Heart left ventricle (tissue), 16 donors: ENCODE measurements around the gene SFSWAP. TPM values are rescaled to one million over a fixed set of nuclear protein-coding genes. Genes with fewer than 3 reads are reported as not detected.
"Not testable (repeated sequence)": the region's sequence is repeated elsewhere in the genome, so short reads cannot be mapped to it uniquely, and the experiment has no call there.

ENCODE experiments used
- ATAC-seq, 4 donors: fragments of 200-7000 bp; cut with Tn5 transposase; one replicate each; pipeline ENCODE4 v1.9.1; 2020 to 2022; ENCODE audit warnings: moderate library complexity in 4 of 4, mild to moderate bottlenecking in 3 of 4, moderate number of reproducible peaks in 1 of 4
- DNase-seq, 5 donors: peaks; one replicate each; pipeline ENCODE4 v3.0.0-alpha.2; 2020
- H3K27ac ChIP-seq, 12 donors: fragments of 200-600 bp; sonication (generic) in 4 of 12; one replicate each; pipeline versions ENCODE4 v1.5.0 to v1.8.0; 2016 to 2022; ENCODE audit warnings: mild to moderate bottlenecking in 2 of 12
- H3K27me3 ChIP-seq, 9 donors: fragments of 200-600 bp; sonication (generic) in 2 of 9; one replicate each; pipeline versions ENCODE4 v1.5.1 to v1.8.0; 2016 to 2022; ENCODE audit warnings: mild to moderate bottlenecking in 3 of 9
- H3K36me3 ChIP-seq, 9 donors: fragments of 200-600 bp; sonication (generic) in 2 of 9; one replicate each; pipeline versions ENCODE4 v1.5.0 to v1.8.0; 2018 to 2022; ENCODE audit warnings: mild to moderate bottlenecking in 2 of 9
- H3K4me1 ChIP-seq, 12 donors: fragments of 200-600 bp; sonication (generic) in 4 of 12; one replicate each; pipeline versions ENCODE4 v1.5.0 to v1.8.0; 2016 to 2022; ENCODE audit warnings: mild to moderate bottlenecking in 3 of 12
- H3K4me3 ChIP-seq, 12 donors: fragments of 200-600 bp; sonication (generic) in 4 of 12; one replicate each; pipeline versions ENCODE4 v1.5.0 to v1.8.0; 2017 to 2022; ENCODE audit warnings: mild to moderate bottlenecking in 9 of 12, moderate library complexity in 4 of 12
- H3K9me3 ChIP-seq, 12 donors: fragments of 200-600 bp; sonication (generic) in 4 of 12; one replicate each; pipeline versions ENCODE4 v1.5.0 to v1.8.0; 2016 to 2022; ENCODE audit warnings: mild to moderate bottlenecking in 1 of 12
- CTCF ChIP-seq, 12 donors: fragments of 200-600 bp; sonication (generic) in 4 of 12; IDR thresholded peaks; one replicate each; pipeline versions ENCODE4 v1.5.0 to v1.8.0; 2018 to 2022; ENCODE audit warnings: antibody characterized with exemption in 12 of 12, mild to moderate bottlenecking in 5 of 12
- POLR2A ChIP-seq, 2 donors: fragments of 450-650 bp; IDR thresholded peaks; one replicate each; pipeline ENCODE4 v1.6.1; 2017; ENCODE audit warnings: antibody characterized with exemption in 2 of 2, mild to moderate bottlenecking in 2 of 2, moderate library complexity in 2 of 2
- WGBS, 4 donors: extraction: QIAGEN DNeasy Blood & Tissue Kit in 2 of 4; methylation state at CpG; one replicate each; pipeline versions ENCODE4 v1.1.5 to v1.1.7; 2013 to 2018; 5-methylcytosine and 5-hydroxymethylcytosine counted together
- intact Hi-C, 10 donors: fragments of 100-400 bp; cut with DNase I; formaldehyde crosslinking; loops; one replicate each; pipeline versions ENCODE4 v1.11.1 to v1.14.2; 2022
- polyA plus RNA-seq, 2 donors: library from polyadenylated mRNA; stranded (reverse); fragments of 200-250 nt; gene quantifications; one replicate each; pipeline ENCODE4 v1.2.3, GENCODE V29; 2013
- total RNA-seq, 9 donors: library from RNA; depleted of rRNA in 2 of 9; stranded (reverse); fragments of >200 nt in 2 of 9; fragmentation: NEBNext Ultra II Directional in 3 of 9; extraction: Animal tissue kit (Norgen Biotek cat#: 25700) in 3 of 9; gene quantifications; one replicate each; pipeline versions ENCODE4 v1.1.0 to v1.2.4, GENCODE V29; 2016 to 2023
- donor health status: ischemic (EF 13 %, LVEDD 7.1; RV severe dilation, severe dysfunction).
- donor health status: healthy with polysubstance abuse.
- donor health status: DM: no; HTN: yes; CAD: no.
- donor health status: DM: no; HTN: no; CAD: no.
- donor health status: ischemic (EF 25% LVEDD 6.9; RV normal size, moderate dysfunction).
- donor health status: ischemic (EF 25% LVEDD 5.7; RV mildly dilated, moderate dysfunction).
- donor health status: healthy.
- donor health status: DM: yes; HTN: yes; CAD: no.
- donor health status: ischemic (EF 35%, LVEDD 5.7; RV mildly dilated, moderate dysfunction).
- donor health status: nonischemic (EF 11% LVEDD 7.7; RV severe dilation, severe dysfunction).
- donor health status: DM: yes; HTN: yes; CAD: no.
- donor health status: PGD.
- donor health status: ischemic (EF 29% LVEDD 5.4; RV normal size, mild dysfunction).
- donor health status: nonischemic (EF 23%, LVEDD 6.1; RV moderate dilation, normal function).

Gene SFSWAP
- total and polyA plus RNA-seq, 11 donors, result 10.4 to 25.1 (median 18.6) TPM

DNA sequence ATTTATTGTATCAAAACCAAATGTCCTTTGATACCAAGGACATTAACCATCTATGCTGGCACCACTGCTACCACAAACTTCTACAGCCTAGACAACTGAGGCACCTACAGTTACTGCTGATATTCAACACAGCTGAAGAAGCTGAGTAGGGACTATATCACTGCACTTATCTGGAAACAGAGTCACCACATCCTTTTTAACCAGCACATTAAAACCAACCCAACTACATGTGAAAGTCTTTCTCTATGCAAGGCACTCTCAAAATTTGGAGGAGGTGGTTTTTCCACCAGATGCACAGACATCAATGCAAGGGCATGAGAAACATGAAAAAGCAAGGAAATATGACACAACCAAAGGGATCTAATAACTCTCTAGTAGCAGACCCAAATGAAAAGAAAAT lies 7.7 kb upstream of the SFSWAP start:
- H3K4me1 ChIP-seq, result no peaks in the 10 kb centered on the region
- no peaks in the 10 kb centered on the region for H3K36me3 ChIP-seq
- no peak for DNase-seq
- no peak for TF ChIP-seq CTCF (IDR thresholded peaks at IDR 0.05)
- no peak for TF ChIP-seq POLR2A (IDR thresholded peaks at IDR 0.05)
- ATAC-seq, result no peak
- H3K27me3 ChIP-seq, result peaks cover 0 to 3% (median 0%) of the 10 kb centered on the region in 9 donors
- intact Hi-C loops, result loop anchor here in 1 of 10 donors (10.0 kb wide), 1 partner anchor 788 kb away; no protein-coding TSS in a partner anchor
- no peak overlapping the region for H3K4me3 ChIP-seq
- H3K9me3 ChIP-seq, result peaks cover 0 to 34% (median 16%) of the 10 kb centered on the region in 12 donors
- H3K27ac ChIP-seq, result no peak overlapping the region

- no peak overlapping the region for H3K4me3 ChIP-seq
- intact Hi-C loops, result loop anchor here in 1 of 10 donors (10.0 kb wide), 1 partner anchor 790 kb away; no protein-coding TSS in a partner anchor
- H3K36me3 ChIP-seq, result no peaks in the 10 kb centered on the region
- no peaks in the 10 kb centered on the region for H3K4me1 ChIP-seq
- DNase-seq (no peak), ATAC-seq (no peak)
- peaks cover 0 to 37% (median 16%) of the 10 kb centered on the region in 12 donors for H3K9me3 ChIP-seq
- TF ChIP-seq CTCF (IDR thresholded peaks at IDR 0.05) (no peak), POLR2A (IDR thresholded peaks at IDR 0.05) (no peak)
- H3K27me3 ChIP-seq, result peaks cover 0 to 3% (median 0%) of the 10 kb centered on the region in 9 donors
- 61 to 99% (median 96%) methylated on average over 2 of the region's 2 CpGs for WGBS, 4 donors
- H3K27ac ChIP-seq, result no peak overlapping the region
Observed at GRCh38 chr12:131704509-131704908, 6.4 kb upstream of the SFSWAP start.

DNA sequence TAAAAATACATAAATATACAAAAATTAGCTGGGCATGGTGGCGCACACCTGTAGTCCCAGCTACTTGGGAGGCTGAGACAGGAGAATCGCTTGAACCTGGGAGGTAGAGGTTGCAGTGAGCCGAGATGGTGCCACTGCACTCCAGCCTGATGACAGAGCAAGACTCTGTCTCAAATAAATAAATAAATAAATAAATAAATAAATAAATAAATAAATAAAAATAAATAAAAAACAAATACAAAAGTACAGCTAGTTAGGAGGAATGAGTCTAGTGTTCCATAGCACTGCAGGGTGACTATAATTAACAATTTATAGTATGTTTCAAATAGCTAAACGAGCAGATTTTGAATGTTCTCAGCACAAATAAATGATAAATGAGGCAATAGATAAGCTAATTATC lies 4.2 kb upstream of the SFSWAP start:
- ATAC-seq, H3K27ac ChIP-seq, H3K4me1 ChIP-seq, H3K27me3 ChIP-seq, H3K36me3 ChIP-seq, DNase-seq, H3K4me3 ChIP-seq: not testable (repeated sequence)
- WGBS, 4 donors, result 78 to 87% (median 84%) methylated on average over 4 of the region's 4 CpGs
- intact Hi-C loops, result loop anchor here in 1 of 10 donors (10.0 kb wide), 1 partner anchor 792 kb away; no protein-coding TSS in a partner anchor
- H3K9me3 ChIP-seq, result peaks cover 0 to 37% (median 16%) of the 10 kb centered on the region in 12 donors

DNA sequence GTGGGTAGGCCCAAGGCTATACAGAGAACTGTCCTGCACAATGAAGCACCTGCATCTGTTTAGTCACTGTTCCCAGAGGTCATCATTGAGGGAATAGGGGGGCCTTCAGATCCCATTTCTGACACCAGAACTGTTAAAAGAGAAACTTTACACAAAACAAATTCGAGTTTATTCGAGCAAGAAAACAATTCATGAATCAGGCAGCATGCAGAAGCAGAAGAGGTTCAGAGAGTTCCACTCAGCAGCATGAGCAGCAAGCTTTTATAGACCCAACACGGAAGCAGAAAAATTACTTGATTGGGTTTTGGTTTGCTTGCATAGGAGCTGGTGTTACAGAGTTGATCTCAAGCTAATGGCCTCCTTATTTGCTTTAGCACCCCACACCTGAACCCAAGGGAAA lies 1.7 kb upstream of the SFSWAP start:
- DNase-seq (no peak), ATAC-seq (no peak)
- Histone ChIP-seq H3K4me1 (peaks cover 2 to 27% (median 21%) of the 10 kb centered on the region in 12 donors), H3K4me3 (no peak overlapping the region), H3K9me3 (peaks cover 0 to 23% (median 9%) of the 10 kb centered on the region in 12 donors), H3K27ac (no peak overlapping the region), H3K36me3 (peaks cover 0 to 12% (median 9%) of the 10 kb centered on the region in 9 donors), H3K27me3 (no peaks in the 10 kb centered on the region)
- WGBS, 4 donors, result 90 to 97% (median 93%) methylated on average over 3 of the region's 3 CpGs
- intact Hi-C loops, result loop anchor here in 1 of 10 donors (10.0 kb wide), 1 partner anchor 794 kb away; no protein-coding TSS in a partner anchor
- TF ChIP-seq POLR2A (IDR thresholded peaks at IDR 0.05), result no peak
- no peak for TF ChIP-seq CTCF (IDR thresholded peaks at IDR 0.05)
